Endothelial cell of hepatic sinusoid (primary cell): ENCODE measurements around the gene ENAH.

Experiments used
- in situ Hi-C: cut with HindIII; loops from 2 replicates; pipeline ENCODE4 v1.10.0; 2017; ENCODE audit warnings: low sequenced_read_pairs

The ENAH gene

DNA sequence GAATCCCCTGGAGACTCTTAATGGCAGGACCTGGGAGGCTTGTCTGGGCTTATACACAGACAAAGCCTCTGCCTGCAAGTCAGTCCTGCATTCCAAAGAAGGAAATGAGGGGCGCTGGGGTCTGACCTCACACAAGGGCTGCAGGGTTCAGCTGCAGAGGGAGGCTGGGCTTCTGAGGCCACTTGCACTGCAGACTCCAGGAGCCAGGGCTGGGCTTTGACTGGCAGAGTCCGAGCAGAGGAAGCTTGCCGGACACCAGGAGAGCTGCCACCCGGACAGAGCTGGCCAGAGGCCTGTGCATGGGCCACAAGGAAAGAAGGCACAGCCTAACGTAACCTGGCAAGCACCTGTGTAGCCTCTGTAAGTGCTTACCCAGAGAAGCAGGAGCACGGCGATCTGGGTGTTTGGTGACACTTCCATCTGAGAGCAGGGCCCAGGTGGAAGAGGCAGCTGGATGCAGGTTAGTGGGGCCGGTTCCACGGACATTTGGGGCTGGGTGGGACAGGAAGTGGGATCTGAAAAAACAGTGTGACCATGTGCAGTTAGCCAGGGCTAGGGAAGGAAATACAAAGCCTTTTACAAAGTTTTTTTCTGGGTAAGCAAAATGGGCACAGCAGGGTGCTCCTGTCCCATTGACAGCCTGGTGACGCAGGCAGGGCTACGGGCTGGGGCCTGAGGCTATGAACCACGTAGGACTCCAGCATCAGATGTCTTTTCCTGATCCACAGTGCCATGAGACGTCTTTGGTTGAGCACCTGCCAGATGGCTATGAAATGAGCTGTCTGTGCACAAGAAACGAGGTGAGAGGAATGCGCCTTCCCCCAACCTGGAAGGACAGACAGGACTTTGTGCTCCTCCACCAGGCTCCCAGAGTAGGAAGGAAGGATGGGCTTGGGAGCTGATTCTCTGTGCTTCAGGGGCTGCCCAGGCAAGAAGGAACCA is 187.8 kb downstream of the ENAH start:
- in situ Hi-C loops: no loop called here

DNA sequence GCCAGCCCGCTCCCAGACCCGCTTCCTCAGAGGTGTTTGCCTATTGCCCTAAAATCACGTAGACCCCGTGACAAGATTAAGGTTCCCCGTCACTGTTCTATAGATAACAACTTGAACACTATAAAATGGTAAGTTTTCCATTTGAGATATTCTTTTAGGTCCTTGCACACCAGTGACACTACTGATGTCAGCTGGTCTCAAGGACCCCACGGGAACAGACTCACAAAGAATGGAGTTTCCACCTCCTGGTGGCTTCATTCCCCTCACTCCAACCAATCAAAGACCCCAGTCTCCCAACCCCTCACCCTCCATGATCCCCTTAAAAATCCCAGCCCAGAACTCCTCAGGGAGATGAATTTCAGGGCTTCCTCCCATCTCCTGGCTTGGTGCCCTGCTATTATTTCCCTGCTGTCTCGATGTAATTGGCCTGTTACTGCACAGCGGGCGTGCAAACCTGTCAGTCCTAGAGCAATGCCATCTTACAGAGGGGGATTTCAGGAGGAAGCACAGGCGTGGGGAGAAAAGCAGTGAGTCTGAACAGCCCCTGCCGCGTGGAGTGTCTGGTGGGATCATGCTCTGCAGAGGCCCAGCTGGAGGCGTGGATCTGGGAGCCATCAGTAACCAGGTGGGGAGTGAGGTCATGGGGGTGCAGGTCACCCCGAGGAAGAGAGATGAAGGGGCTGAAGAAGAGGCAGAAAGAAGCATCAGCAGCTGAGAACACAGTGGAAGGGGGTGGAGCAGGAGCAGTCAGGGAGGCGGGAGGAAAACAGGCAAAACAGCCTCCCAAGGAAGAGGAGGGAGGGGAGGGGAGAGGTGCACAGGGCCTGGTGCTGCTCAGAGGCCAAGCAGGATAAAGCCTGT is 190.0 kb downstream of the ENAH start:
- in situ Hi-C loops: no loop called here

DNA sequence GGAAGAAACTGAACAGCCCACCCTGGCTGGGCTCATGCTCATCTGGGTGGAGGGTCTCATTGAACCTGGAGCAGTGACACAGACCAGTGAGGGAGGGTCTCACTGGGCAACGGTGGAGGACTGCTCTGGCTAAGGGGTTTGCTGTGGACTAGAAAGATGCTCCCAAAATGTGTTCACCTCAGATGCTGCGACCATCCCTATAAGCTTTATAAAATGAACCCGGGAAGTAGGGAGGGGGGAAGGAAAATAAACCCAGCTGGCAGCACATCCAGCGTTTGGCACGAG is 190.6 kb downstream of the ENAH start:
- in situ Hi-C loops: no loop called here

DNA sequence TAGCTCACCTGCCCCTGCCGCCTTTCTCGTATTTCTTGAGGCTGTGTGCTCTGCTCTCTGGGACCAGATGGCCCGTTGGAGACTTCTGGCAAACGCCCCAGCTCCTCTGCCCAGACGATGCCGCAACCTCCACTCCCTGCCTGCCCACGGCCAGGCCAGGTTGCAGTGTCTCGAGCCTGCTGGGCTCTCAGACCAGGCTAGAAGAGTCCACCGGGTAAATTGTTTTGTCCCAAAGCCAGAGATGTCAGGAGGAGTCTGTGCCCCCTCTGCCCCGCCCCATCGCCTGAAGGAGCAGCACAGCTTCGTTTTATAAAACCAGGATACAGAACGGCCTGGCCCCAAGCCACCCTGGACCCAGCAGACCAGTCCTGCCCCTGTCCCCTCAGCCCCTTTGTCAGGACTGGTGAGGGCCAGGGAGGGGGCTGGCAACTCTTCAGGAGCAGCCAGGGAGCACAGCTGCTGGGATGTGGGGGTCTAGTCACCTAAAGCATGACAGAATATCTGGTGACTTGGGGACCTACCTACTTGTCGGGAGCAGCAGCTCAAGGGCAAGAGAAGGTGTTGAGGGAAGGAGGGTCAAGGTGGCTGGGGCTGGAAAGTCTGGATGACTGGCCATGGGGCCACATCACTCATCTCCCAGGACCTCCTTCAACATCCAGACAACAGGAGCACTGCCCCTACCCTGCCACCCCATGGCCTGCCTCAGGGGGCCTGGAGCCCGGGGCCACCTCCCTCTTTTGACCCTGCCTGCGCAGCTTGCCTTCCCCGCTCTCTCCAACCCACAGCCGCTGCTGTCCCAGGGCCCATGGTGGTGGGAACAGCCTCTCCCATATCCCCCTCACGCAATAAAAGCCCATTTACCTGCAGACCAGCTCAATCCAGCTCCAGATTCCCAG is 191.1 kb downstream of the ENAH start:
- in situ Hi-C loops: no loop called here

DNA sequence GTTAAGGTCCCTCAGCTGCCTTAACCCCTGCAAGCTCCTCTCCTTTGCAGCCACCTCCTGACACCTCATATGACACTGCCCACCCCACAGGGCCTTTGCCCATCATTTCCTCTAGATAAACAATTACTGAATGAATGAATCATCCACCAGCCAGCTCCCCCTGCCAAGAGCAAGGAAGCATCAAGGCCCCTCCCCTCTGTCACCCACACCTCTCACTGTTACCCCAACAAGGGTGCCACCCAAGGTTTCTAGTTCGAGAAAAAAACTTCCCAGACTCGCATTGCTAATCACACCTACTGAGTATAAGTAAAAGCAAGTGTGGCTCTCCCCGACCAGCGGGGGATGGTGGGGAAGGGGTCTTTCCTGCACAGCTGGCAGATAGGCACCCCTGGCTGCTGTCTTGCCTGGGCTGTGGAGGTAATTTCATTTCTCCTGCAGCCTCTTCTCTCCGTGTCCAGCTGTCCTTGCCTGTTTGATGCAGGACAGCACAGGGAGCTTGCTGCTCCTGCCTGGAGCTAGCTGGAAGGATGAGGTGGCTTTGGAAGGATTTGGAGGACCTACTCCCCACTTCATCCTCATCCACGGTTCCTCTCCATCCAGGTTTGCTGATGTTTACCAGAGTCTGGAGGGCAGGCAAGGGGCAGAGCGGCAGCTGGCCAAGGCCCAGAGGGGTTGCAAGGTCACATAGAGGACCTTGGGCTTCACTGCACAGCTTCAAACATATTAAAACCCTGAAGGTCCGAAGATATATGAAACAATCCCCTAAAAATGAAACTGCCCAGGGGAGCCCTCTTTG is 192.0 kb downstream of the ENAH start:
- in situ Hi-C loops: no loop called here

DNA sequence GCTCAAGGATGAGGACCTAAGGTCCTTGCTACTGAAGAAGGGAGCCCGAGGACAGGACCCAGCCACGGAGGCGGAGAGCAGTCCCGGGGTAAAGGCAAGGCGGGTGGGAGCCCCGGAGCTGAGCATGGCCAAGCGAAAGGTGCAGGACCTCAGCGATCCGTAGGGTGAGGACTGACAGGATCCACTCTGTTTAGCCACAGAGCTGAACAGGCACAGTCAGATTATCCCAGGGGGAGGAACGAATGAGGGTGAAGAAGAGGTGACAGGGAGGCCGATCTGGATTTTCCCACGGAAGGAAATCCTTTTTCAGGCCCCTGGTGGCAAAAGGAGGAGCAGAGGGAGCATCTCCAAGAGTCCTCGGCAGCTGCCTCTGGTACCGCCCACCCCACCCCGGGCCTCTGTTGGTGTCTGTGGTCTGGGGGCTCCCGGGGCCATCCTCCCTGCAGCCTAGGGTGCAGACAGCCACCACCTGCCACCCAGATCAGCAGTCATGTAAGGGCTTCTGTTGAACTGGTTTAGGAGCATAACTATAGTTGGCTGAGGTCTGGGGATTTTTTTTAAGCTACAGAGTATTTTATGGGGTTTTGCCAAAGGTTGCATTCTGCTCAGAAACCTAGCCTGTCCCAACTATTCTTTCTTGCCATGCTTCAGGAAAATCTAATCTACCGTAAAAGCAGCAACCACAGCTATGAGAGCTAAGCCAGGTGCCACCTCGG is 192.7 kb downstream of the ENAH start:
- in situ Hi-C loops: no loop called here

DNA sequence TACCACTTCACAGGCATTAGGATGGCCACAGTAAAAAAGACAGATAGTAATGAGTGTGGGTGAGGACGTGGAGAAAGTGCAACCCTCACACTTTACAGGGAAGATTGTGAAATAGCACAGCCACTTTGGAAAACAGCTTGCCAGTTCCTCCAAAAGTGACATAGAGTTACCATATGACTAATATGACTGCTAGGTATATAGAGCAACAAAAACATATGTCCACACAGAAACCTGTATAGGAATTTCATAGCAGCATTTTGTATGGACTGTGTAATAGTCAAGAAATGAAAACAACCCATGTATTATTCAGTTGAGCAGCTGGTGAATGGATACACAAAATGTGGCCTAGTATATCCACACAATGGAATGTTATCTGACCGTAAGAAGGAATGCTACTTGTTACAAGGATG is 194.7 kb downstream of the ENAH start:
- in situ Hi-C loops: no loop called here

DNA sequence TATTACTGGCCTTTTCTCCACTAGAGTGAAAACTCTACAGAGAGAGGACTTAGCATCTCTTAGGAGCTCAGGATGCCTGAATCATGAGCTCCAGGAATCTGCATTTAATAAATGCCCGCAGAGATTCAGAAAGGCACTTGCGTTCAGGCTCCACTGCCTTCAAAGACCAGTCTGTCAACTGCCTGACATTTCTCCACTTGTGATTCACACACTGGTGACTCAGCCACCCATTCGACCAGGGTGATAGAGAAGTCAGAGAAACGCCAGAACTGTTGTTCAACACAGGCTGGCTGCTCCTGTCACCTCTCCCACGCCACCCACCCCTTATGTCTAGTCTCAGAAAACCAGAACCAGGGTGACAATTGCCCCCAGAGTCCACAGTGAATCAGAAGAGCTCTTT is 198.2 kb downstream of the ENAH start:
- in situ Hi-C loops: no loop called here

DNA sequence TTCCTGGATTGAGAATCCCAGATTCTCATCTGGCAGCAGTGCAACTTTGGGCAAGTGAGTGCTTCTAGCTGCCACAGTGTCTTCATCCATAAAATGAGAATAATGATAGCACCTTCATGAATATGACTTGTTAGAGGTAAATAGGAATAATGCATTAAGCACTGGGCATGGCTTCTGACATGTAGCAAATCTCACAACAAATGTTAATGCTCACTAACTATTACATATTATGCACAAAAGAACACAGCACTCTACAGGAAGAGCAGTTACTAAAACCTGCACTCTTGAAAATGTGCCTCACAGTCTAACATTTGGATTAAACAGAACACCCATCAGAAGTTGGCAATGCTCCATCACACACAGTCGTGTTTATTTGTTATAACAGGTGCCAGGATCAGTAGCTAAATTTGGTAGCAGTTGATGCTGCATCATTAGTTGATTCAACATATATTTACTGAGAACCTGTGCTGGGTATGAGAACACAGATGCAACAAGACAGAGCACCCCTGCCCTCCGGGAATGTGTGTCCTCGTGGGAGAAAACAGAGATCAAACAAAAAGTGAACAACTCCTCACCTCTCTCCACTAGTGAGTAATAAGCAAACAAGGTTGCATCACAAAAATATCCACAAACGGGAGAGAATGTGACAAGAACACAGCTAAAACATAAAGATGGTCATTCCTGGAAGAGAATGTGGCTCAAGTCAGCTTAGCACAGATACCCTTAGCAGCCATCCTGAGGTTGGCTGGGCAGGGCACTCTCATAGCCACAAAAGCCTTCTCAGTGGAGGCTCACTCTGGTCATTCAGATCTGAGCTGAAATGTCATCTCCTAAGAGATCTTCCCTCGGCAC is 198.9 kb downstream of the ENAH start:
- in situ Hi-C loops: no loop called here

DNA sequence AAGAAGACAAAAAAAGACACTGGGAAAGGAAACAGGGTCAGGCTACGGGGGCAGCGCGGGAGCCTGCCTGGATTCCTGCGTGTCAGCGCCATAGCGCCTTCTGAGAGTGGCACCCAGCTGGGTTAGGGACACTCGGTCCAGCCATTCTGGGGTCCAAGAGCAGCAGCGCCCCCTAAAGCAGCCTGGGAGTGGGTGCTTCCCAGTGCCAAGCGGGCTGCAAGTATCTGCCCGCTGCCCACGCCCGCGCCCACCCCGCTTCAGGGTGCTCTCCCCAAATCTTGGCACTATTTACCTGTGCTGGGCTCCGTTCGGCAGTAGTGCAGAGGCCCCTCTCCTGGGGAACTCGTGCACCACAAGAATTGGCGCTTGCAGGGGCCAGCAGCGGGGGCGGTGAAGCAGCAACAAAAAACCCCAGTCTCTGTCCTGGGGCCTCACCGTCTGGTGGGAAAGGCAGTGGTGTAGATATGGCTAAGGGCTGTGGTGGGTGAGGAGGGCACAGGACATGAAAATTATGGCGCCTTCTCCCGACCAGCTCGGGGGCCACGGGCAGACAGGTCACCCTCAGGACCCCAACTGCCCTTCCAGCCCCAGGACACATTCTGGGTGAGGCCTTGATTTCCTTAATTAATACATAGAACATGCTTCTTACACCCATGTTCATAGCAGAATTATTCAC is 200.9 kb downstream of the ENAH start:
- in situ Hi-C loops: no loop called here

DNA sequence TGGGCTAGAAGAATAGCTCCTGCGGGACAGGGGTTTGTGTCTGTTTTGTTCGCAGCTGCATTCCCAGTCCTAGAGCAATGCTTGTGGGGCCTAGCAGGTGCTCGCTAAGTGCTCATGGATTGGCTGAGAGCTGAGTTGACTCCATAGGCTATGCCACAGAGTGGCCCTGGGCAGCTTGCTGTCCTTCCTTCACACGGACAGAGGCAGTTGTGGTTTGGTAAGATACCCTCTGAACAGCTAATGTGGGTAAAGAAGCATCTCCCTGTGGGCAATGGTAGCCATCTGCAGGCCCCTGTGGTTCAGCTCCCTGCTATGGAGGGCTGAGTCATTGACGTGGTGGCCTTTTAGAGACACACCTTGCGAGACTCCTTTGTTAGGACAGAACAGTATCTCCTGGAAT is 201.6 kb downstream of the ENAH start:
- in situ Hi-C loops: no loop called here

DNA sequence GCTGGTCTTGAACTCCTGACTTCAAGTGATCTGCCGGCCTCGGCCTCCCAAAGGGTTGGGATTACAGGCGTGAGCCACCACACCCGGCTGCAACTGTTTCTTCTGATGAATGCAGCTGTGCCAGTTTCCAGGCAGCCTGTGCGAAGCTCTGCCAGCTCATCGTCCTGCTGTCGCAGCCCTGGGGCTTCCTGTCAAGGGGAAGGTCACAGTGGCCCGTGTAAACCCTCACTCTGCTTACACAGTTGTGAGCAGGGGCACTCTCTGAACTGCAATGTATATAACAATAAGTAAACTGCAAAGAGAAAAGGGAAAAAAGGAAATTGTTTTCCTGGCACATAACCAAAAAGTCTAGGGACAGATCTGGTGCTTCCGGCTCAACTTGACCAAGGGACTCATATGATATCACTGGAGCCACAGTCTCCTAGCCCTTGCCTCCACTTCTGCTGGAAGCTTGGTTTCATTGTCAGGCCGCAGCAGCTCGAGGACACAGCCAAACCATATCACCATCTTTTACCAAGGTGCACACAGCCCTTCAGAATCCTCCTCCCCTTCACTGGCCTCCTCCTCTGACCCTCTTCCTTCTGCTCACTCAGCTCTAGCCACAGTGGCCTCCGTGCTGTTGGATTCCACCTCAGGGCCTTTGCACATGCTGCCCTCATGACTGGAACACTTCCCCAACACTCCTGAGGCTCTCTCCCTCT is 202.3 kb downstream of the ENAH start:
- in situ Hi-C loops: no loop called here

DNA sequence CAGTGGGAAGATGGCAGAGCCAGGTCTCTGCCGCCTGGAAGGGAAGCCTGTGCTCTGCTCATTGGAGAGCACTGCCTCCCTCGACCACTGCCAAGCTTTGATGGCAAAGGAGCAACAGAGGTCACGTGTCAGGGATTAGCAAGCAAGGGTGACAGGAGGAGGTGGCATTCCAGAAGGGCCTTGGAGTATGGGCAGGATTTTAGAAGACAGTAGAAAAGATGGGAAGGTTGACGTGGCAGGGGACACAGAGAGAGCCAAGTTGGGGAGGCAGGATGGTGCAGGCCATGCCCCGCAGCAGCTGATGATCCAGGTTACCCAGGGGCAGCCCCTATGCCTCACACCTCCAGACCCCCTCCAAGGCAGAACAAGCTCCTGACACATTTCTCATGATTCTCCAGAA is 203.1 kb downstream of the ENAH start:
- in situ Hi-C loops: no loop called here

DNA sequence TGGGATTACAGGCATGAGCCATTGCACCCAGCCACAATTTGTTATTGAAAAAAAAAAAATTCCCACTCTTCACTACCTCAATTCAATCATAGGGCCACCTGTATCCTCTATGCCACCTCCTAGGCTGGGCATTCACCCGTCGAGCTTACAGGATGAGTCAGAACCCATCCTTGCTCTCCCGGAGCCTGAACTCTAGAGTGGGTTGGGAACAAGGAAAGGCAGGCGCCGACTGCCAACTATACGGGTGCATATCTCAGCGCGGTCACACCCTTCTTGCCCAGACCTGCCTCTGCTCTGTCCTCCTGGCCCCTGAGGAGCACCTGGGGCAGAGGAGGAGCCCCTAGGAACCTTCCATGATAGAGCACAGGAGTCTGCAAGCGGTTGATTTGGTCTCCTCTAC is 203.7 kb downstream of the ENAH start:
- in situ Hi-C loops: no loop called here

DNA sequence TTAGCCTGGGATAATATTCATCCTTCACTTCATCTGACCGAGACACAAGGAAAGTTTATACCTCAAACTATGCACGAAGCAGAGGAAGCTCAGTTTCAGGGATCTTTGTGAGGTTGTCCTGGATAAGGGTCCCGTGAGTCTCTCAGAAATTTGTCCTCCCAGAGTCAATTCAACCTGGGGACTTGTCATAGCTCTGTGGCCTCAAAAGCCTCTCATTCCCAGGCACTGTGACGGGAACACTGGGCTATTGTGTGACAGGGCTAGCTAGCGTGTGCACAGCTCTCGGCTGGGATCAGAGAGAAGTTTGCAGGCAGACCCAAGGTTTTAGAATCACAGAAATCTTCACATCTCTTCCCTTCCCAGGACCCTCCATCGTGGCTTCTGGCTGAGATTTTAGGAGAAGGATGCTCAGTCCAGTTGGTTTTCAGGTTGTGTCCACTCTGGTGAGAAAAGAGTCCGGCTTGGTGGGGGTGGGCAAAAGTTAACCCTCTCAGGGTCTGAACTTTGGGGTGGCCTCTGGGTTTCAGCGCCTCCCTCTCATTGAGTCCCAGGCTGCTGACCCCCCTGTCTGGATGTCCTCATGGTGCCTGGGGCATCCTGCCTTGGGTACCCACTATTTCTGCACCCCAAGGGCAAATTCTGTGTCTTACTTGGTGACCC is 204.6 kb downstream of the ENAH start:
- in situ Hi-C loops: no loop called here

DNA sequence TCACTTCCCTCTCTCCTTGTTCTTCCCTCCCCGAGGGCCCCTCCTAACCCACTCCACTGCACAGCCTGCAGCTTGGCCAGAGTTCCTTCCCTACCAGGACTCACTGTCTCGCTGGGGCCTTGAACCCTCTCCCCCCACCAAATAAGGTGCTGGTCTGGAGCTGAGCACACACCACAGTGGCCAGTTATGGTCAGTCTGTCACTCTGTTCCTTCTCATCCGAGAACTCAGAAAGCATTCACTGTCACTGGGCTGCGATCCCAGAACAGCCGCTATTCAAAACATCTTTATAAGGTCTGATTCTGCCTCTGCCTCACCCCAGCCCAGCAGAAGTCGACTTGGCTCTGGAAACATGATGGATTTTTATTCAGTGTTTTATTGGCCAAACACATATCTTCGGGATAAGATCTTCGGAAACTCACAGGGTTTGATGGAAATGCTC is 205.3 kb downstream of the ENAH start:
- in situ Hi-C loops: no loop called here

DNA sequence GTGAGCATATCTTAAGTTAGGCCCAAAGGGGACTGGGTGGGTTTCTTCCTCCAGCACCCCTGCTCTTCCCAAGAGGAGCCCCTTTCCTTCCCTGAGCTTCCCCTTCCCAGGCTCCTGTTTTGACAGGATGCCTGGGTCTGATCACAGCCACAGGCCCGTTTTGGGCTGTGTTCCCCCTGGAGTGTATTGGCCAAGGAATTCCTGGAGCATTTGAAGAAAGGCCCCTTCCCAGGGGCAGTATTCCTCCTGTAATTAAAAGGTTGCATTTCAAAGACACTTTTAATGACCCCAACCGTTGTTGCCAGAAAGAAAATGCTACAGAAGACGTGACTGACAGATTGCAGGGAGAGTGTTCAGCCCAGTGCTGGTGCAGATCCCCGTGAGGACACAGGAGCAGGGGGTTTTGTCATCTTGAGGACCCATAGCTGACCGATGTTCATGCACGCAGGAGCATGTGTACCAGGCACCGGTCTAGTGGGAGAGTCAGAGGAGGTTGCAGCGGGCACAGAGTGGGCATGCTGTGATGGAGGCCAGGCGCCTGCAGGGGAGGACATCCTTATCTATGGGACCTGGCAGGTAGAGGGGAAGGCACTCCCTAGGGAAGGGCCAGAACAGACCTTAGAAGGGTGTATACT is 205.8 kb downstream of the ENAH start:
- in situ Hi-C loops: no loop called here
